GM18873 (cell line): ENCODE data around the gene EFCAB5.

ENCODE experiments used
- ATAC-seq: cut with Tn5 transposase; IDR thresholded peaks from one replicate; pipeline ENCODE4 v1.9.1; 2021; ENCODE audit warnings: mild to moderate bottlenecking, moderate library complexity, moderate number of reproducible peaks; ENCODE audit not compliant: unreplicated experiment, low FRiP score

Gene EFCAB5

DNA sequence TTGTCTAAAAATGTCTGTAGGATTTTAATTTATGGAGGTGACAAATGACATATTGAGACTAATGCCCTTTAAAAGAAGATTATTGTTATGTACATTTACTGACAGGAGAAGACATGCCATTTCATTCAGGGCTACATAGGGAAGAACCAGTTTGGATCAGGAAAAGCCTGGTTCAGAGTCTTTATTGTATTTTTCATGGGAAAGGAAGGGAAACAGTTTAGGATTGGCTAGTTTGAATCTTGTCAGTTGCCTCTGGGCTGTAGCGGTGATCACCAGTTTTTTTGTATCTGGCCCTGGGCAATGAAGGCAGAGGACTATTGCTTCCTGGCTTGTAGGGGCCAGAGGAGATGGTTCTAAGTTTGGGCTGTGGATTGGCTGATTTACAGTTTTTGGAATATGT, 206.9 kb downstream of the EFCAB5 start:
- no peak for ATAC-seq

DNA sequence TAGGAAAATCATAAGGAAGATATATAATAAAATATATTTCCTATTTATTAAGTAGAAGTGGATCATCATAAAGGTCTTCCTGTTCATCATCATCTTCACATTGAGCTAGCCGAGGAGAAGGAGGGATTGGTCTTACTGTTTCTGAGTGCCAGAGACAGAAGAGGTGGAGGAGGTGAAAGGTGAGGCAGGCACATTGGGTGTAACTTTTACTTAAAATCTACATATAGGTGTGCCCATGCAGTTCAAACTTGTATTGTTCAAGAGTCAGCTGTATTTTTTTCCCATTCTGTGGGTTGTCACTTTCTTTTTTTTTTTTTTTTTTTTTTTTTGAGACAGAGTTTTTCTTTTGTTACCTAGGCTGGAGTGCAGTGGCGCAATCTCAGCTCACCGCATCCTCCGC, 210.0 kb downstream of the EFCAB5 start:
- no peak for ATAC-seq

DNA sequence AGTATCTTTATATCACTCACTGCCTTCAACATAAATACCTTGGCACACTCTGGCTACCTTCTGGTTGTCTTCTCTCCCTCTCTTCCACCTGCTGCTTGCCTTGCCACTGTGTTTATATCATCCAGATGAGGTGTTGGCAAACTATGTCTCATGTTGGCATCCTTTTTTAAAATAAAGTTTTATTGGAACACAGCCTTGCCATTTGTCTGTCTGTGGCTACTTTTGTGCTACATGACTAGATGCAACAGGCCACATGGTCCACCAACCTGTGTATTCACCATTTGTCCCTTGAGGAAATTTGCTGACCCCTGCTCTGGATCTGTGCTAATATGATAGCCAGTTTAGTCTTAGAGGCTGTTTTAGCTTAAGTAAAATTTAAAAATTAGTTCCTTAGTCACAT, 212.0 kb downstream of the EFCAB5 start:
- ATAC-seq = no peak

DNA sequence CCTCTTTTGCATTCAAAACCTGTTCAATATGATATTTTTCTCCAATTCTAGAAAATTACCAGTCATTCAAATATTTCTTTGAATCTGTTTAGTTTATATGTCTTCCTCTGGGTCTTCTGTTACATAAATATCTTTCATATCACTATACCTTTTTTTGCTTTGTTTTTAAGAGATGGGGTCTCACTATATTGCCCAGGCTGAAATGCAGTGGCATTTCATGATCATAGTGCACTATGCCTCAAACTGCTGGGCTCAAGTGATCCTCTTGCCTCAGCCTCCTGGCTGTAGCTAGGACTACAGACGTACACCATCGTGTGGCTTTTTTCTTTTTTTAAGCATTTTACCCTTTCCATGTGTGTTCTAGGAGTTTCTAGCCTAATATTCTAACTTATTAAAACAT, 214.0 kb downstream of the EFCAB5 start:
- no peak for ATAC-seq
